H4 (cell line): ENCODE measurements around the gene UCKL1. TPM values are rescaled to one million over a fixed set of nuclear protein-coding genes. Genes with fewer than 3 reads are reported as not detected.

Experiments
- DNase-seq: peaks from one replicate; pipeline ENCODE4 v3.0.0-alpha.2; 2015; ENCODE audit warnings: low spot score
- total RNA-seq: library from RNA; depleted of rRNA; stranded (reverse); fragments of >200 nt; shearing (Covaris generic); gene quantifications from 2 replicates; pipeline ENCODE4 v1.2.3, GENCODE V29; 2014; rRNA removed

The UCKL1 gene
- total RNA-seq, 1 experiment from 2014 or later: 16.1 TPM

DNA sequence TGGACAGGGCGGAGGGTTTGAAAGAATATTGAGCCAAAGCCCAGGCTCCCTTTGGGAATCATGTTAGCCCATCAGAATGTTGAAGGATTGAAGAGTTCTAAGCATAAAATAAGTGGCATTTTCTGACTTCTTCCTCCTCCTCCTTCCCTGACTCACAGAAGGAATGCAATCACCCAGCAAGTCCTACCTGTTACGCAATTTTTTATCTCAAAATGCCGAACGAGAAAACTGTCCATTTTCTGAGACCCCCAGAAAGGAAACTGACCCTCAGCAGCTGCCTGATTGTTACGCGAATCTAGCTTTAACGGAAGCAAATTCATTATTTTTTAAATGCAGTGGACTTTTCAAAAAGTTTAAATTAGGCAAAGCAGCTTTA is 66.0 kb downstream of the UCKL1 start:
- DNase-seq: no peak

Other genes with a start within 250 kb of the UCKL1 start
- 24.6 and 36.0 TPM in 2 replicates for gene ARFRP1, start 248.4 kb downstream of the UCKL1 start, total RNA-seq
- gene ZGPAT, start 248.4 kb downstream of the UCKL1 start, total RNA-seq: 5.4 and 9.4 TPM in 2 replicates
- gene LIME1, start 219.8 kb downstream of the UCKL1 start, total RNA-seq: 0.27 and 0.68 TPM in 2 replicates
- 12.9 and 18.8 TPM in 2 replicates for gene SLC2A4RG, start 216.6 kb downstream of the UCKL1 start, total RNA-seq
- gene ZBTB46, start 125.2 kb downstream of the UCKL1 start, total RNA-seq: 0.68 and 3.1 TPM in 2 replicates
- gene ABHD16B, start 94.9 kb downstream of the UCKL1 start, total RNA-seq: not detected in 2 replicates
- 44.7 and 56.7 TPM in 2 replicates for gene TPD52L2, start 91.1 kb downstream of the UCKL1 start, total RNA-seq
- gene DNAJC5, start 61.3 kb downstream of the UCKL1 start, total RNA-seq: 16.1 and 21.0 TPM in 2 replicates
- 2.2 and 4.4 TPM in 2 replicates for gene ZNF512B, start 13.5 kb upstream of the UCKL1 start, total RNA-seq
- gene SAMD10, start 23.2 kb upstream of the UCKL1 start, total RNA-seq: not detected in 2 replicates
- 35.9 and 36.5 TPM in 2 replicates for gene PRPF6, start 24.7 kb upstream of the UCKL1 start, total RNA-seq
- 0.08 TPM in 1 of 2 replicates, not detected in the other for gene C20orf204, start 79.8 kb upstream of the UCKL1 start, total RNA-seq
- 0.19 TPM in 1 of 2 replicates, not detected in the other for gene SOX18, start 93.2 kb upstream of the UCKL1 start, total RNA-seq
- 40.6 and 41.7 TPM in 2 replicates for gene TCEA2, start 106.8 kb upstream of the UCKL1 start, total RNA-seq
- 18.5 and 19.8 TPM in 2 replicates for gene RGS19, start 123.1 kb upstream of the UCKL1 start, total RNA-seq
- gene OPRL1, start 123.7 kb upstream of the UCKL1 start, total RNA-seq: 0.23 and 0.97 TPM in 2 replicates
- 0.60 TPM in 1 of 2 replicates, not detected in the other for gene LKAAEAR1, start 128.0 kb upstream of the UCKL1 start, total RNA-seq
- gene NPBWR2, start 151.1 kb upstream of the UCKL1 start, total RNA-seq: not detected in 2 replicates
- 0.27 and 1.5 TPM in 2 replicates for gene MYT1, start 208.0 kb upstream of the UCKL1 start, total RNA-seq